MM.1S (cell line): ENCODE data around the gene FOXN3.

Source experiments
- CTCF ChIP-seq: fragments of 300-600 bp; sonication (generic); IDR thresholded peaks from 2 replicates; pipeline ENCODE4 v1.5.1; 2016; ENCODE audit warnings: antibody characterized with exemption, low read length, mixed read lengths
- EZH2phosphoT487 ChIP-seq: fragments of 300-600 bp; sonication (generic); IDR thresholded peaks from 2 replicates; pipeline ENCODE4 v1.6.1; 2018; ENCODE audit warnings: antibody characterized with exemption, low read length

GRCh38 chr14:89428173-89428523, 11.1 kb upstream of the FOXN3 start:
- TF ChIP-seq CTCF (no peak), EZH2phosphoT487 (no peak)
